AML-193 (cell line): ENCODE measurements around the gene FOXP4.

Source experiments
- DNase-seq, 2 experiments: peaks; one replicate each; lab custom pipeline; 2025; lab: John Stamatoyannopoulos, UW

Gene FOXP4

GRCh38 chr6:41625442-41625841 lies 79.3 kb downstream of the FOXP4 start:
- peak; percentile 20 to 28 for DNase-seq

GRCh38 chr6:41626022-41626421 lies 79.8 kb downstream of the FOXP4 start:
- no peak for DNase-seq

GRCh38 chr6:41626917-41627316 lies 80.7 kb downstream of the FOXP4 start:
- no peak for DNase-seq

- DNase-seq, result no peak
Observed at GRCh38 chr6:41629128-41629527, 82.9 kb downstream of the FOXP4 start.

GRCh38 chr6:41630069-41630468 lies 83.9 kb downstream of the FOXP4 start:
- no peak for DNase-seq

- no peak for DNase-seq
Observed at GRCh38 chr6:41630946-41631345, 84.8 kb downstream of the FOXP4 start.

GRCh38 chr6:41633056-41633634 lies 87.0 kb downstream of the FOXP4 start:
- no peak for DNase-seq

- no peak for DNase-seq
Observed at GRCh38 chr6:41634657-41635056, 88.5 kb downstream of the FOXP4 start.

- DNase-seq, result no peak
Observed at GRCh38 chr6:41635365-41635764, 89.2 kb downstream of the FOXP4 start.

- DNase-seq, result no peak
Observed at GRCh38 chr6:41636833-41637193, 90.6 kb downstream of the FOXP4 start.

GRCh38 chr6:41637194-41638001 lies 91.2 kb downstream of the FOXP4 start:
- no peak for DNase-seq

- no peak for DNase-seq
Observed at GRCh38 chr6:41638002-41638934, 92.1 kb downstream of the FOXP4 start, which contains the start of gene MDFI. Gene MDFI (plus strand): TSS chr6:41638468. CDS start chr6:41638750, 282 bp downstream.

GRCh38 chr6:41638935-41639808 lies 93.0 kb downstream of the FOXP4 start:
- DNase-seq, result no peak

- DNase-seq, result no peak
Observed at GRCh38 chr6:41639809-41640371, 93.7 kb downstream of the FOXP4 start.

GRCh38 chr6:41640426-41640825 lies 94.2 kb downstream of the FOXP4 start:
- DNase-seq, result no peak

- DNase-seq, result no peak
Observed at GRCh38 chr6:41641352-41641925, 95.3 kb downstream of the FOXP4 start.

GRCh38 chr6:41642090-41642959 lies 96.1 kb downstream of the FOXP4 start:
- DNase-seq, result no peak

- DNase-seq, result no peak
Observed at GRCh38 chr6:41642960-41643898, 97.0 kb downstream of the FOXP4 start.

GRCh38 chr6:41643899-41644269 lies 97.7 kb downstream of the FOXP4 start:
- DNase-seq, result no peak
